Measurements from ENCODE around the gene MRGPRF. TPM values are rescaled to one million over a fixed set of nuclear protein-coding genes. Genes with fewer than 3 reads are reported as not detected.

MRGPRF gene
- total RNA-seq, 1 experiment from 2014 or later = 27.4 TPM

- Histone ChIP-seq H3K4me3 (no peak overlapping the region), H3K27me3 (replicated peaks) (no peaks in the 10 kb centered on the region), H3K4me1 (replicated peaks) (peaks cover 64% of the 10 kb centered on the region), H3K36me3 (peaks cover 45% of the 10 kb centered on the region), H3K9me3 (replicated peaks) (no peaks in the 10 kb centered on the region), H3K27ac (peak overlapping the region; percentile 97)
- DNase-seq (ENCODE audit: low read depth in 1 of 2, low spot score in 2 of 2) = peak in 1 of 2 experiments; percentile 70
Observed at GRCh38 chr11:69007975-69008381, 5.1 kb downstream of the MRGPRF start.

- Histone ChIP-seq H3K27ac (no peak overlapping the region), H3K27me3 (replicated peaks) (no peaks in the 10 kb centered on the region), H3K4me3 (no peak overlapping the region), H3K36me3 (peaks cover 51% of the 10 kb centered on the region), H3K9me3 (replicated peaks) (no peaks in the 10 kb centered on the region), H3K4me1 (replicated peaks) (peaks cover 64% of the 10 kb centered on the region)
- no peak for DNase-seq (ENCODE audit: low read depth in 1 of 2, low spot score in 2 of 2)
Observed at GRCh38 chr11:69006816-69007215, 6.2 kb downstream of the MRGPRF start.

- H3K4me1 ChIP-seq (replicated peaks) = peaks cover 64% of the 10 kb centered on the region
- no peak overlapping the region for H3K4me3 ChIP-seq
Observed at GRCh38 chr11:69005631-69006368, 7.2 kb downstream of the MRGPRF start.

GRCh38 chr11:69005183-69005630, 7.8 kb downstream of the MRGPRF start:
- Histone ChIP-seq H3K27me3 (replicated peaks) (no peaks in the 10 kb centered on the region), H3K4me1 (replicated peaks) (peaks cover 64% of the 10 kb centered on the region), H3K4me3 (no peak overlapping the region), H3K9me3 (replicated peaks) (no peaks in the 10 kb centered on the region), H3K27ac (no peak overlapping the region), H3K36me3 (peaks cover 58% of the 10 kb centered on the region)
- peak in 1 of 2 experiments; percentile 65 for DNase-seq (ENCODE audit: low read depth in 1 of 2, low spot score in 2 of 2)

More at GRCh38 chr11:69005631-69006368, 7.2 kb downstream of the MRGPRF start:
- peak in 1 of 2 experiments; percentile 62 for DNase-seq (ENCODE audit: low read depth in 1 of 2, low spot score in 2 of 2)
- no peak overlapping the region for H3K27ac ChIP-seq
- H3K9me3 ChIP-seq (replicated peaks) = no peaks in the 10 kb centered on the region
- no peaks in the 10 kb centered on the region for H3K27me3 ChIP-seq (replicated peaks)
- peaks cover 58% of the 10 kb centered on the region for H3K36me3 ChIP-seq

- Histone ChIP-seq H3K4me1 (replicated peaks) (peaks cover 64% of the 10 kb centered on the region), H3K36me3 (peaks cover 58% of the 10 kb centered on the region), H3K9me3 (replicated peaks) (no peaks in the 10 kb centered on the region), H3K4me3 (no peak overlapping the region), H3K27me3 (replicated peaks) (no peaks in the 10 kb centered on the region), H3K27ac (no peak overlapping the region)
- peak in 1 of 2 experiments; percentile 60 for DNase-seq (ENCODE audit: low read depth in 1 of 2, low spot score in 2 of 2)
Observed at GRCh38 chr11:69004411-69005182, 8.4 kb downstream of the MRGPRF start.

GRCh38 chr11:69003866-69004367, 9.1 kb downstream of the MRGPRF start:
- DNase-seq (ENCODE audit: low read depth in 1 of 2, low spot score in 2 of 2) = peak in 1 of 2 experiments; percentile 59
- peaks cover 64% of the 10 kb centered on the region for H3K4me1 ChIP-seq (replicated peaks)
- H3K27me3 ChIP-seq (replicated peaks) = no peaks in the 10 kb centered on the region
- peaks cover 58% of the 10 kb centered on the region for H3K36me3 ChIP-seq
- no peaks in the 10 kb centered on the region for H3K9me3 ChIP-seq (replicated peaks)
- H3K27ac ChIP-seq = no peak overlapping the region
- H3K4me3 ChIP-seq = no peak overlapping the region

GRCh38 chr11:69003301-69003865, 9.7 kb downstream of the MRGPRF start:
- H3K36me3 ChIP-seq = peaks cover 57% of the 10 kb centered on the region
- no peaks in the 10 kb centered on the region for H3K9me3 ChIP-seq (replicated peaks)
- peak in 1 of 2 experiments; percentile 52 for DNase-seq (ENCODE audit: low read depth in 1 of 2, low spot score in 2 of 2)
- no peaks in the 10 kb centered on the region for H3K27me3 ChIP-seq (replicated peaks)
- no peak overlapping the region for H3K27ac ChIP-seq
- H3K4me3 ChIP-seq = no peak overlapping the region
- peaks cover 64% of the 10 kb centered on the region for H3K4me1 ChIP-seq (replicated peaks)

GRCh38 chr11:69002570-69003231, 10.3 kb downstream of the MRGPRF start:
- no peaks in the 10 kb centered on the region for H3K27me3 ChIP-seq (replicated peaks)
- H3K4me3 ChIP-seq = no peak overlapping the region
- H3K36me3 ChIP-seq = peaks cover 51% of the 10 kb centered on the region
- no peaks in the 10 kb centered on the region for H3K9me3 ChIP-seq (replicated peaks)
- no peak overlapping the region for H3K27ac ChIP-seq
- H3K4me1 ChIP-seq (replicated peaks) = peaks cover 64% of the 10 kb centered on the region
- peak in 1 of 2 experiments; percentile 60 for DNase-seq (ENCODE audit: low read depth in 1 of 2, low spot score in 2 of 2)

GRCh38 chr11:69002110-69002569, 10.9 kb downstream of the MRGPRF start:
- H3K27me3 ChIP-seq (replicated peaks) = no peaks in the 10 kb centered on the region
- no peak overlapping the region for H3K27ac ChIP-seq
- peaks cover 47% of the 10 kb centered on the region for H3K36me3 ChIP-seq
- peak in 1 of 2 experiments; percentile 56 for DNase-seq (ENCODE audit: low read depth in 1 of 2, low spot score in 2 of 2)
- H3K9me3 ChIP-seq (replicated peaks) = no peaks in the 10 kb centered on the region
- no peak overlapping the region for H3K4me3 ChIP-seq
- peaks cover 59% of the 10 kb centered on the region for H3K4me1 ChIP-seq (replicated peaks)

GRCh38 chr11:69001243-69002081, 11.6 kb downstream of the MRGPRF start:
- Histone ChIP-seq H3K4me1 (replicated peaks) (peaks cover 54% of the 10 kb centered on the region), H3K27me3 (replicated peaks) (no peaks in the 10 kb centered on the region), H3K27ac (peak overlapping the region; percentile 79), H3K36me3 (peaks cover 41% of the 10 kb centered on the region), H3K9me3 (replicated peaks) (no peaks in the 10 kb centered on the region), H3K4me3 (no peak overlapping the region)
- peak in 1 of 2 experiments; percentile 63 for DNase-seq (ENCODE audit: low read depth in 1 of 2, low spot score in 2 of 2)

- DNase-seq (ENCODE audit: low read depth in 1 of 2, low spot score in 2 of 2) = peak; percentile 95 to 96
- peaks cover 40% of the 10 kb centered on the region for H3K36me3 ChIP-seq
- H3K4me1 ChIP-seq (replicated peaks) = peaks cover 54% of the 10 kb centered on the region
- peak overlapping the region; percentile 79 for H3K27ac ChIP-seq
- no peaks in the 10 kb centered on the region for H3K27me3 ChIP-seq (replicated peaks)
- H3K9me3 ChIP-seq (replicated peaks) = no peaks in the 10 kb centered on the region
- H3K4me3 ChIP-seq = no peak overlapping the region
Observed at GRCh38 chr11:69000831-69001242, 12.2 kb downstream of the MRGPRF start.

- peak; percentile 36 to 58 for DNase-seq (ENCODE audit: low read depth in 1 of 2, low spot score in 2 of 2)
- no peaks in the 10 kb centered on the region for H3K9me3 ChIP-seq (replicated peaks)
- no peaks in the 10 kb centered on the region for H3K27me3 ChIP-seq (replicated peaks)
- peaks cover 35% of the 10 kb centered on the region for H3K36me3 ChIP-seq
- H3K4me1 ChIP-seq (replicated peaks) = peaks cover 54% of the 10 kb centered on the region
- peak overlapping the region; percentile 79 for H3K27ac ChIP-seq
- no peak overlapping the region for H3K4me3 ChIP-seq
Observed at GRCh38 chr11:69000391-69000790, 12.7 kb downstream of the MRGPRF start.

Data from SJSA1 (cell line).